ENCODE measurements around the gene PPM1M. TPM values are rescaled to one million over a fixed set of nuclear protein-coding genes. Genes with fewer than 3 reads are reported as not detected.

Gene PPM1M
- polyA plus RNA-seq, 1 of the 3 experiments (the other 2 are of a cell fraction) = 19.2 TPM

- peak overlapping the region; percentile 94 for H3K4me2 ChIP-seq
- H3K27me3 ChIP-seq (ENCODE audit: insufficient read depth) = no peaks in the 10 kb centered on the region
- no peaks in the 10 kb centered on the region for H3K9me2 ChIP-seq
- H3F3A ChIP-seq (replicated peaks; ENCODE audit: insufficient read depth) = peaks cover 26% of the 10 kb centered on the region
- H3K9ac ChIP-seq = peak overlapping the region; percentile 98
- H4K20me1 ChIP-seq (ENCODE audit: insufficient read depth) = no peaks in the 10 kb centered on the region
- H3K27ac ChIP-seq (ENCODE audit: low read depth in 2 of 2, low read length in 1 of 2) = peak overlapping the region; percentile 97 to 99; a peak in 2 of 4 replicates
- TF ChIP-seq MEF2A (IDR thresholded peaks at IDR 0.05; ENCODE audit: borderline replicate concordance, low read depth) (no peak), MXI1 (IDR thresholded peaks at IDR 0.05; ENCODE audit: low read depth, low read length) (no peak), PBX3 (IDR thresholded peaks at IDR 0.05) (no peak), YY1 (IDR thresholded peaks at IDR 0.05; ENCODE audit: low read depth) (no peak), NFIC (IDR thresholded peaks at IDR 0.05; ENCODE audit: borderline replicate concordance) (no peak), ELF1 (IDR thresholded peaks at IDR 0.05) (no peak), POLR2AphosphoS5 (IDR thresholded peaks at IDR 0.05; ENCODE audit: low read depth, low read length) (no peak), SIN3A (IDR thresholded peaks at IDR 0.05; ENCODE audit: borderline replicate concordance, low read depth, low read length) (no peak), EP300 (IDR thresholded peaks at IDR 0.05; ENCODE audit: borderline replicate concordance in 1 of 2, low read depth in 1 of 2, low read length in 1 of 2) (no peak), REST (IDR thresholded peaks at IDR 0.05; ENCODE audit: low read depth, low read length) (no peak), GATA2 (CRISPR knock-in tag; IDR thresholded peaks at IDR 0.05) (no peak)
- no peak overlapping the region for H2AFZ ChIP-seq (ENCODE audit: low read depth)
- H3K9me3 ChIP-seq = no peaks in the 10 kb centered on the region
- ChIA-PET CTCF (interaction anchor here (1.6 to 16.0 kb wide), 2 partner anchors 10 to 56 kb away, joined by 5 to 504 read pairs; no protein-coding TSS in a partner anchor), POLR2A (interaction anchor here (0.6 to 3.0 kb wide), 6 partner anchors 8 to 291 kb away, joined by 3 to 27 read pairs (median 4); partner anchors contain the start of genes RPL29 and WDR82)
- DNase-seq = no peak
- 77% methylated on average over 8 of the region's 8 CpGs for WGBS (ENCODE audit: low lambda C conversion rate)
- peaks cover 27% of the 10 kb centered on the region; the same call in 1 of the 2 replicates for H3K79me2 ChIP-seq (ENCODE audit: insufficient read depth)
- peaks cover 0 to 4% of the 10 kb centered on the region in 2 experiments for H3K36me3 ChIP-seq (replicated peaks in 1 of 2; ENCODE audit: control insufficient read depth in 1 of 2, insufficient read depth in 2 of 2, low read length in 1 of 2)
- peaks cover 0 to 23% of the 10 kb centered on the region in 2 experiments; a peak in 2 of 4 replicates for H3K4me1 ChIP-seq (ENCODE audit: control insufficient read depth in 1 of 2, insufficient read depth in 2 of 2, low read depth in 1 of 2, low read length in 1 of 2)
- peak overlapping the region; percentile 63 to 81 for H3K4me3 ChIP-seq (ENCODE audit: low read depth in 2 of 2, low read length in 1 of 2)
These were observed 41.2 kb downstream of the PPM1M start for GRCh38 chr3:52286777-52287110.

DNA sequence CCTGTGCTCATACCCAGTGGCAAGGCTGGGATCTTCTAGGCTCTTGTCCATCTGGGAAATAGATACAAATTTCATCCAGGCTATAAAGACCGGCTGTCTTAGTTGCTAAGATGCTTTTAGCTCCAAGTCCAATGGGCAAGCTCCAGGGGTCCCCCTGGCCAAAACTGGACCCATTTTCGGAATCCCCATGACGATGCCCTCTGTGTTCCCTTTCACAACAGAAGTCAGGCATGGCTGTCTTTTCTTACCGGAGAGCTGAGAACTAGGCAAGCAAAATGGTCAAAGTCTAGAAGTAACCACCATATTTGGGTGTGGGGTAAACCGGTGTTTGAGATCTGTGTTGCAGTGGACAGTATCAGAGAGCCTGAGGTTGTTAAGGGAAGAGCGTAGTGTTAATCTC, 43.1 kb downstream of the PPM1M start:
- H3K9ac ChIP-seq = peak overlapping the region; percentile 98; the same call in 1 of the 2 replicates
- WGBS (ENCODE audit: low lambda C conversion rate) = 97% methylated on average over 6 of the region's 6 CpGs
- H3K9me2 ChIP-seq = no peaks in the 10 kb centered on the region
- CTCF ChIA-PET = interaction anchor here (0.9 to 16.0 kb wide), 10 partner anchors 9 to 158 kb away, joined by 3 to 504 read pairs (median 4); partner anchors contain the start of gene WDR82
- no peaks in the 10 kb centered on the region for H3K9me3 ChIP-seq
- peaks cover 0 to 16% of the 10 kb centered on the region in 2 experiments for H3K36me3 ChIP-seq (replicated peaks in 1 of 2; ENCODE audit: control insufficient read depth in 1 of 2, insufficient read depth in 2 of 2, low read length in 1 of 2)
- H3K4me1 ChIP-seq (ENCODE audit: control insufficient read depth in 1 of 2, insufficient read depth in 2 of 2, low read depth in 1 of 2, low read length in 1 of 2) = peaks cover 0 to 19% of the 10 kb centered on the region in 2 experiments; a peak in 2 of 4 replicates
- H3F3A ChIP-seq (replicated peaks; ENCODE audit: insufficient read depth) = peaks cover 10% of the 10 kb centered on the region
- H3K4me3 ChIP-seq (ENCODE audit: low read depth in 2 of 2, low read length in 1 of 2) = peak overlapping the region; percentile 63 to 81
- H3K27me3 ChIP-seq (ENCODE audit: insufficient read depth) = no peaks in the 10 kb centered on the region
- H3K4me2 ChIP-seq = peak overlapping the region; percentile 94
- DNase-seq = no peak
- POLR2A ChIA-PET = interaction anchor here (0.6 to 3.0 kb wide), 10 partner anchors 9 to 293 kb away, joined by 3 to 27 read pairs (median 4); partner anchors contain the start of genes RPL29 and WDR82
- peak overlapping the region; percentile 80; the same call in 1 of the 2 replicates for H2AFZ ChIP-seq (ENCODE audit: low read depth)
- H3K79me2 ChIP-seq (ENCODE audit: insufficient read depth) = peaks cover 27% of the 10 kb centered on the region; the same call in 1 of the 2 replicates
- H4K20me1 ChIP-seq (ENCODE audit: insufficient read depth) = no peaks in the 10 kb centered on the region
- peak overlapping the region; percentile 97 to 99; a peak in 3 of 4 replicates for H3K27ac ChIP-seq (ENCODE audit: low read depth in 2 of 2, low read length in 1 of 2)
- TF ChIP-seq ELF1 (IDR thresholded peaks at IDR 0.05) (no peak), PBX3 (IDR thresholded peaks at IDR 0.05) (no peak), POLR2AphosphoS5 (IDR thresholded peaks at IDR 0.05; ENCODE audit: low read depth, low read length) (no peak), TEAD4 (IDR thresholded peaks at IDR 0.05; ENCODE audit: borderline replicate concordance, insufficient read depth) (no peak), TCF12 (IDR thresholded peaks at IDR 0.05) (no peak), MXI1 (IDR thresholded peaks at IDR 0.05; ENCODE audit: low read depth, low read length) (no peak), RFX5 (IDR thresholded peaks at IDR 0.05; ENCODE audit: low read length) (no peak)
- TF ChIP-seq, protein P1, sequence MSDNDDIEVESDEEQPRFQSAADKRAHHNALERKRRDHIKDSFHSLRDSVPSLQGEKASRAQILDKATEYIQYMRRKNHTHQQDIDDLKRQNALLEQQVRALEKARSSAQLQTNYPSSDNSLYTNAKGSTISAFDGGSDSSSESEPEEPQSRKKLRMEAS (IDR thresholded peaks at IDR 0.05; ENCODE audit: low read depth) = no peak

Measured in SK-N-SH (cell line).